SU-DHL-6 (cell line): ENCODE data around the gene APLNR.

Experiments
- H2AFZ ChIP-seq: fragments of 200-600 bp; sonication (generic); 2 replicates; pipeline ENCODE4 v1.6.1; 2014; ENCODE audit warnings: low read depth, mild to moderate bottlenecking, moderate library complexity, mixed read lengths, antibody characterized with exemption, low read length; ENCODE audit not compliant: severe bottlenecking
- H3F3A ChIP-seq: fragments of 200-600 bp; shearing (Covaris generic); 2 replicates; pipeline ENCODE4 v1.6.0; 2016; ENCODE audit warnings: antibody characterized with exemption, mild to moderate bottlenecking; ENCODE audit not compliant: insufficient read depth
- H3K27ac ChIP-seq: fragments of 200-600 bp; sonication (generic); 2 replicates; pipeline ENCODE4 v1.5.1; 2016; ENCODE audit warnings: low read depth, mild to moderate bottlenecking, low read length, moderate library complexity, mixed read lengths
- H3K27me3 ChIP-seq: fragments of 200-600 bp; sonication (generic), shearing (Covaris generic); 2 replicates; pipeline ENCODE4 v1.6.0; 2014; ENCODE audit warnings: mild to moderate bottlenecking, low read length
- H3K36me3 ChIP-seq: fragments of 200-600 bp; sonication (generic); 2 replicates; pipeline ENCODE4 v1.6.1; 2014; ENCODE audit warnings: mild to moderate bottlenecking, low read length, mixed read lengths
- H3K4me2 ChIP-seq: fragments of 300-600, 200-600 bp; shearing (Covaris generic), sonication (generic); 2 replicates; pipeline ENCODE4 v1.6.0; 2014; ENCODE audit warnings: low read length, low read depth, mild to moderate bottlenecking; ENCODE audit not compliant: poor library complexity, severe bottlenecking
- H3K4me3 ChIP-seq: fragments of 200-600 bp; sonication (generic); 2 replicates; pipeline ENCODE4 v1.5.1; 2014; ENCODE audit warnings: antibody characterized with exemption, low read length, mild to moderate bottlenecking, mixed read lengths; ENCODE audit not compliant: insufficient read depth, poor library complexity, severe bottlenecking
- H3K79me2 ChIP-seq: fragments of 200-600 bp; sonication (generic); 2 replicates; pipeline ENCODE4 v1.6.1; 2014; ENCODE audit warnings: mild to moderate bottlenecking, low read length, moderate library complexity; ENCODE audit not compliant: insufficient read depth
- H3K9ac ChIP-seq: fragments of 200-600 bp; sonication (generic); 2 replicates; pipeline ENCODE4 v1.7.0; 2014; ENCODE audit warnings: mild to moderate bottlenecking, low read length
- H3K9me2 ChIP-seq: fragments of 200-600 bp; sonication (generic); replicated peaks from 2 replicates; pipeline ENCODE4 v1.6.1; 2014; ENCODE audit warnings: low read length; ENCODE audit not compliant: insufficient read depth
- H3K9me3 ChIP-seq: fragments of 200-600 bp; sonication (generic); 2 replicates; pipeline ENCODE4 v1.6.1; 2014; ENCODE audit warnings: low read length, mixed read lengths; ENCODE audit not compliant: insufficient read depth
- H4K20me1 ChIP-seq: fragments of 200-600 bp; sonication (generic); 2 replicates; pipeline ENCODE4 v1.6.1; 2014; ENCODE audit warnings: low read depth, mild to moderate bottlenecking, antibody characterized with exemption, low read length, moderate library complexity, mixed read lengths
- EZH2phosphoT487 ChIP-seq: fragments of 200-600 bp; sonication (generic), shearing (Covaris generic); conservative IDR thresholded peaks from 2 replicates; pipeline ENCODE4 v1.6.1; 2018; ENCODE audit warnings: mild to moderate bottlenecking, antibody characterized with exemption, low read length, moderate library complexity, mixed read lengths
- TF ChIP-seq, protein P1 (sequence below): fragments of 200-600 bp; sonication (generic); IDR thresholded peaks from one replicate; pipeline ENCODE4 v1.5.1; 2017; ENCODE audit warnings: antibody characterized with exemption, mild to moderate bottlenecking, low read length, moderate library complexity; ENCODE audit not compliant: insufficient read depth, poor library complexity, severe bottlenecking

The APLNR gene

DNA sequence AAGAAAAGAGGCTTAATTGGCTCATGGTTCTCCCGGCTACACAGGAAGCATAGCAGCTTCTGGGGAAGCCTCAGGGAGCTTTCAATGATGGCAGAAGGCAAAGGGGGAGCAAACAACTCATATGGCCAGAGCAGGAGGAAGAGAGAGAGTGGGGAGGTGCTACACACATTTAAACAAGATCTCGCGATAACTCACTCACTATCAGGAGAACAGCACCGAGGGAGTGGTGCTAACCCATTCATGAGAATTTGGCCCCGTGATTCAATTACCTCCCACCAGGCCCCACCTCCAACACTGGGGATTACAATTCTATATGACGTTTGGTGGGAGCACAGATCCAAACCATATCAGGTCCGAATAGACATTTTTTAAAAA is 41.7 kb upstream of the APLNR start:
- Histone ChIP-seq H4K20me1 (no peaks in the 10 kb centered on the region), H3K9me2 (no peaks in the 10 kb centered on the region), H3K36me3 (no peaks in the 10 kb centered on the region), H3K9me3 (no peaks in the 10 kb centered on the region), H3K4me2 (no peak overlapping the region), H3K27ac (no peak overlapping the region), H3F3A (no peaks in the 10 kb centered on the region), H2AFZ (no peak overlapping the region), H3K4me3 (no peak overlapping the region), H3K79me2 (no peaks in the 10 kb centered on the region), H3K9ac (no peak overlapping the region), H3K27me3 (no peaks in the 10 kb centered on the region)
- TF ChIP-seq, protein P1, sequence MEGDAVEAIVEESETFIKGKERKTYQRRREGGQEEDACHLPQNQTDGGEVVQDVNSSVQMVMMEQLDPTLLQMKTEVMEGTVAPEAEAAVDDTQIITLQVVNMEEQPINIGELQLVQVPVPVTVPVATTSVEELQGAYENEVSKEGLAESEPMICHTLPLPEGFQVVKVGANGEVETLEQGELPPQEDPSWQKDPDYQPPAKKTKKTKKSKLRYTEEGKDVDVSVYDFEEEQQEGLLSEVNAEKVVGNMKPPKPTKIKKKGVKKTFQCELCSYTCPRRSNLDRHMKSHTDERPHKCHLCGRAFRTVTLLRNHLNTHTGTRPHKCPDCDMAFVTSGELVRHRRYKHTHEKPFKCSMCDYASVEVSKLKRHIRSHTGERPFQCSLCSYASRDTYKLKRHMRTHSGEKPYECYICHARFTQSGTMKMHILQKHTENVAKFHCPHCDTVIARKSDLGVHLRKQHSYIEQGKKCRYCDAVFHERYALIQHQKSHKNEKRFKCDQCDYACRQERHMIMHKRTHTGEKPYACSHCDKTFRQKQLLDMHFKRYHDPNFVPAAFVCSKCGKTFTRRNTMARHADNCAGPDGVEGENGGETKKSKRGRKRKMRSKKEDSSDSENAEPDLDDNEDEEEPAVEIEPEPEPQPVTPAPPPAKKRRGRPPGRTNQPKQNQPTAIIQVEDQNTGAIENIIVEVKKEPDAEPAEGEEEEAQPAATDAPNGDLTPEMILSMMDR, result no peak
- no peak for TF ChIP-seq EZH2phosphoT487

DNA sequence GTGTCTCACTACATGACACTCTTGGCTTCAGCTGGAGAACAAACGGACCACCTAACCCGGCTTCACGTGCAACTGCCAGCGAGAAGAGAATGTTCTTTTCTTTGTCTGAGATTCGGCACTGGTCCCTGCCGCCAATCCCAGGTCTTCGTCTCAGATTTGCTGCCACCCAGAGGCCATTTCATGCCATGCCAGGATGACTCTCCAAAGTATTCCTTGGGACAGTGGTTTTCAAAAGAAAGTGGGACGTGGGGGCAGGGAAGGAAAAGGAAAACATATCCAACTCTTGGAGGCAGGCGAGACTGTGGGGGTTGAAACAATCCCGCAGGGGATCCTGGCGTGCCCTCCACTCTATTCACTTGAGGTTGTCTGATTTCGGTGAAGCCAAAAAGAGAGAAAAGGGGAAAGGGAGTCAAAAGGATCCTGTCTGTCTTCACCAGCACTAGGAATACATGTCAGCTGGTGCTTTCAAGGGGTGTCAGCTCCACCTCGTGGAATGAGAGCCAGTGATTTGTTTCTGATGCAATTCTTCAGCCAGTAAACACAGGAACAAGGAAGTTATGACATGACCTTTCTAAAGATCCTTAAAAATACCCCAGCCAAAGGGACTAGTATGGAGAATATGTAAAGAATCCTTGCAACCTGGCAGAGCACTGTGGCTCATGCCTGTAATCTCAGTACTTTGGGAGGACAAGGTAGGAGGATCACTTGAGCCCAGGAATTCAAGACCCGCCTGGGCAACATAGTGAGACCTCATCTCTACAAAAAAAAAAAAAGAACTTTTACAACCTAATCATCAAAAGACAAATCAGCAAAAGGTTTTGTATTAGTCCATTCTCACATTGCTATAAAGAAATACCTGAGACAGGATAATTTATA is 41.0 kb upstream of the APLNR start:
- no peak overlapping the region for H3K27ac ChIP-seq

GRCh38 chr11:57276971-57277675 is 40.1 kb upstream of the APLNR start:
- no peaks in the 10 kb centered on the region for H3K9me2 ChIP-seq
- TF ChIP-seq EZH2phosphoT487, result no peak
- TF ChIP-seq, protein P1, result no peak
- H3K27ac ChIP-seq, result no peak overlapping the region
- no peak overlapping the region for H2AFZ ChIP-seq
- no peaks in the 10 kb centered on the region for H4K20me1 ChIP-seq
- H3K27me3 ChIP-seq, result no peaks in the 10 kb centered on the region
- no peak overlapping the region for H3K4me2 ChIP-seq
- no peak overlapping the region for H3K9ac ChIP-seq
- H3K36me3 ChIP-seq, result no peaks in the 10 kb centered on the region
- no peaks in the 10 kb centered on the region for H3F3A ChIP-seq
- no peaks in the 10 kb centered on the region for H3K9me3 ChIP-seq
- H3K79me2 ChIP-seq, result no peaks in the 10 kb centered on the region
- H3K4me3 ChIP-seq, result no peak overlapping the region

More for the DNA sequence above, 41.0 kb upstream of the APLNR start:
- H3K9me2 ChIP-seq, result no peaks in the 10 kb centered on the region
- H3K27me3 ChIP-seq, result no peaks in the 10 kb centered on the region
- H3K4me3 ChIP-seq, result no peak overlapping the region
- no peaks in the 10 kb centered on the region for H3K9me3 ChIP-seq
- no peaks in the 10 kb centered on the region for H3K79me2 ChIP-seq
- H3K9ac ChIP-seq, result no peak overlapping the region
- H4K20me1 ChIP-seq, result no peaks in the 10 kb centered on the region
- TF ChIP-seq EZH2phosphoT487, result no peak
- TF ChIP-seq, protein P1, result peak; percentile 84
- H3F3A ChIP-seq, result no peaks in the 10 kb centered on the region
- H3K36me3 ChIP-seq, result no peaks in the 10 kb centered on the region
- no peak overlapping the region for H3K4me2 ChIP-seq
- peak overlapping the region; percentile 42 for H2AFZ ChIP-seq
